Umbilical cord (tissue), 2 donors: ENCODE results near the gene NDUFB5. TPM values are rescaled to one million over a fixed set of nuclear protein-coding genes. Genes with fewer than 3 reads are reported as not detected.

Source experiments
- DNase-seq: peaks from one replicate; pipeline ENCODE4 v3.0.0-alpha.2; 2015; ENCODE audit warnings: low spot score
- total RNA-seq: library from RNA; depleted of rRNA; stranded (reverse); fragments of >200 nt; gene quantifications from one replicate; pipeline ENCODE4 v1.2.3, GENCODE V29; 2014; ENCODE audit warnings: low replicate concordance; ENCODE audit not compliant: insufficient read depth

Gene NDUFB5
- 76.1 TPM for total RNA-seq

GRCh38 chr3:179604321-179605078, at the start of gene NDUFB5, which contains the start of gene MRPL47:
TSS of gene NDUFB5 (plus strand) at chr3:179604794. CDS start at chr3:179604816, 22 bp downstream.
TSS of gene MRPL47 (minus strand) at chr3:179604638. CDS start at chr3:179604624, 14 bp downstream.
- peak; percentile 99 for DNase-seq

DNA sequence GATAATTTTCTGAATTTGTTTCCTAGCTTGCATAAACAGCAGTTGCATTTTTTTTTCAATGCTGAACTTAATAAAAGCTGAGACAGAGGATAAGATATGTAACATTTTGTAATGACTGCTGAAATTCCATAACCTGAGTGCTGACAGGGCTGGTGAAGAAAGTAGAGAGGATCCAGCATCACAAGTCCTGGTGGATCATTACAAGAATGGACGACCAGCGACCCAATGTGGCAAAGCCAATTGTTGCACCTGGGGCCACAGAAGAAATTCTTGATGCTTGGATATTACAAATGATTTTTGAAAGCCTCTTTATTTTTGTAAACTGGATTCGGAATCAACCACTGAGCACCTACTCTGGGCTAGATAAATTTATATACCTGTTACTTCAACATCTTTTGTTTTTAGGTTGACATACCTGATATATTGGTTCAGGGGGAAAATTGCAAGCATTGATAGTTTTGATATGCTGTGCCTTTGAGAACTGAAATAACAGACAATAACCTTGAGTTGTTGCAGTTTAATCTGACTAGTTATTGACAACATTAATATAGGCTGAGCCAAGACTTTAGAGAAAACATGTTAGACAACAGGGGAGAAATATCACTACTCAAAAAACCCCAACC, 45.7 kb upstream of the NDUFB5 start:
- peak; percentile 82 for DNase-seq

DNA sequence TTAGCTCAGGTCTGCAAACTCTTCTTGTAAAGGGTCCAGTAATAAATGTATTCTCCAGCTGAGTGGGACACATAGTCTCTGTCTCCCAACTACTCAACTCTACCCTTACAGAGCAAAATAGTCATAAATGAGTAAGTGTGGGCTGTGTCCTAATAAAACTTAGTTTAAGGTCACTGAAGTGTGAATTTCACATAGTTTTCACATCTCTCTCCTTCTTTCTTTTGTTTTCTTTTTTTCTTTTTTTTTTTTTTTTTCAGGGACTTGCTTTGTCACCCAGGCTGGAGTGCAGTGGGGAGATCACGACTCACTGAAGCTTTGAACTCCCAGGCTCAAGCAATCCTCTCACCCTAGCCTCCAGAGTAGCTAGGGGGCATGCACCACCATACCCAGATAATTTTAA, 43.8 kb upstream of the NDUFB5 start:
- DNase-seq = no peak

- DNase-seq = peak; percentile 100
These were observed 41.9 kb upstream of the NDUFB5 start, which contains the start of gene ACTL6A for GRCh38 chr3:179562591-179563270. TSS of gene ACTL6A (plus strand) at chr3:179562926. CDS start at chr3:179563093, 167 bp downstream.

DNA sequence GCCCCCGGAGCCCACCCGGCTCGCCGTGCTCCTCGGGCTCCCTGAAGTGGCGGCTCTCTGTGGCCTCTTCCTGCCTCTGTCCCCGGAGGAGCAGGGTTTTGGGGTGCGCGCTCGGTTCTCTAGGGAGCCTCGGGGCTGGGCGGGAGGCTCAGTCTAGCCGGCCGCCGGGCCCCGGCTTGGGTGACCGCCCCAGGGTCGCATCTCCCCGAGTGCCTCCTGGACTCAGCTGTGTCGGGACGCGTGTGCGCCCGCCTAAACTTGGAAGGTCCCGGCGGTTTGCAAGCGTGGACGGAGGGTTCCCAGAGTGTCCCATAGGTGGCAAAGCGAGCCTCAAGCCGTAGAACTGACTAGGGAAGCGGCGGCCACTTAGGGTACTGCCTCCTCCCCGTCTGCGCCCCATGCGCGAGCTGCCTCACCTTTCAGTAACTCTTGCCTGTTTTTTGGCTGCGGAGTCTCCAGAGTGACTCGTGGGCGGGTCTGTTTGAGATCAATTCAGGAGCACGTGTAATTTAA, 41.3 kb upstream of the NDUFB5 start:
- peak; percentile 62 for DNase-seq

DNA sequence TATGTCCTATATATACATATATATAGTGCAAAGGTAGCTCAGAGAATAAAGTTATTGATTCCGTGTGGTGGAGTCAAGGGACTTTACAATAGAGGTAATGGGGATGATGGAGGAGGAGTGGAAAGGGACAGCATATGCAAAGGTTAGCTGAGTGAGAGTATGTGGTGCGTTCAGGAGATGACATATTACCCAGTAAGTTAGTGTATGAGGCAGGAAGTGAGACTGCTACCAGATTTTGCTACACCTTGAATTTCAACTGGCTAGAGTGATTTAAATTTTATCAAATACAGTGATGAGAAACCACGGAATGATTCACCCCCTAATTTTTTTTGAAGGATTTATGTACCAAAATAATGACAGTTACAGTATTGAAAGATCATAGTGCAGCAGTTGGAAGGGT, 39.1 kb upstream of the NDUFB5 start:
- DNase-seq = no peak

DNA sequence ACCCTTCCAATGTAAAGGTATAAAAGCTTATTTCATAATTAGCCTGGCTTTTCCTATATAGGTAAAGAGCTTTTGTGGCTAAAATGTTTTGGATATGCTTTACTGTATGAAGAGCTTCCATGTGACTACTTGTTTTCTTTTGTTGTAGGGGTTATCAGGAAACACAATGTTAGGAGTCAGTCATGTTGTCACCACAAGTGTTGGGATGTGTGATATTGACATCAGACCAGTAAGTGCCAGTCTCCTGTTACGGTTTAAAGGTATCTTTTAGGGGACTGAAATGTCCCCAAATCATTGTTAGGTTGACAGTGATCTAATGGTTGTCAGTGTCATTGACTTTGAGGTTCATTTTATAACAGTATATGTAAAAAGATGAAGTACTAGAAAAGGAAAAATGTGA, 23.6 kb upstream of the NDUFB5 start:
- DNase-seq = no peak

DNA sequence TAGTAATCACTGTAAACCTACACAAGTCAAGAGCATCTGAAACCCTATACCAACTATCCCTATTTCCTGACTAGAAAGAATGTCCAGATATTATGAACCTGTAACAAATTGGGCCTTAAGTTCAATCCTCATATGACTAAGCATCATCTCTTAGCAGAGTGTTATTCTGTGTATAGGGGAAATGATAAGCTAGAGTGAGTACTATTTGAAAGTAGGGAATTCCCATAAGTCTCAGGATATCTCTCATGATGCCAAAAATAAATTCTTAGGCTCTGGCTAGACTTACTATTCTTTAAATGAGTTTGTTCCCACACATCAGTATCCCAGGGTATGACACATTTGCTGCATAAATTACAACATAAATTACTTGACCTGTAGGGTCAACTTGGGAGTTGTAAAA, 15.5 kb upstream of the NDUFB5 start:
- no peak for DNase-seq

- DNase-seq = no peak
These were observed 13.9 kb upstream of the NDUFB5 start for GRCh38 chr3:179590669-179591068.

- DNase-seq = no peak
These were observed 13.3 kb upstream of the NDUFB5 start for GRCh38 chr3:179591313-179591712.

- DNase-seq = no peak
These were observed 5.1 kb upstream of the NDUFB5 start for GRCh38 chr3:179599531-179599930.

GRCh38 chr3:179603321-179603720, 1.3 kb upstream of the NDUFB5 start:
- DNase-seq = no peak

DNA sequence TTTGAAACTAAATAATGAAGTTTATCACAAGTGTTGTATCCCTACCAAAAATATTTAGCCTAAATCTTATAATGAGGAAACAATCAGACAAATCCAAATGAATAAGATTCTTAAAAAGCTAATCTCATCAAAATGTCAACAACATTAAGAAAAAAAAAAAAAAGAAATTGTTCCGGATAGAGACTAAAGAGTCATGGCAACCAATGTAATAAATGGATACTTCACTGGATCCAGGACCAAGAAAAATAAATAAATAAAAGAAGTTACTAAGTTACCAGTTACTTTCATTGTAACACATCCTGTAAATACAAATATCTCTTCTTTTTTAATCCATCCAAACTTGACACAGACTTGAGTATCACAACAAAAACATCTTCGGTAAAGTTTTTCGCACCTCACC, 763 bp upstream of the NDUFB5 start:
- DNase-seq = no peak

DNA sequence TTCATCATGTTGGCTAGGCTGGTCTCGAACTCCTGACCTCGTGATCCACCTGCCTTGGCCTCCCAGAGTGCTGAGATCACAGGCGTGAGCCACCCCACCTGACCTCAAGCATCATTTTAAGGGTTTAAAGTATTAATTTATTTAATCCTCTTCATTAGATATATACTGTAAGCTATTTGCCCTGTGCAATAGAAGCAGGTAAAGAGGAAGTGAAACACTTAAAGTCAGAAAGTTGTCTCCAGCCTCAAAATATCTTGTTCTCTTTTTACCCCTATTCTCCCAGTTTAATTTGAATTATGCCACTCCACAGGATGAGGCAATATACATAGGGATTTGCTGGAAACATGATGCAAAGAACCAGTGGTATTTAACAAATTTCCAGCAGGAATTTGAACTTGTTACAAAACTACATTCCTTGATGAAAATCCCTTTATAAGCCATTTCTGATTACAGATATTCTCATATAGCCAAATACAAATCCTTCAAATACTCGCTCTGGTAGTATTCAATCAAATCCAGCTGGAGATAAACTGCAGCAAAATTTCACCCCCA, 2.0 kb downstream of the NDUFB5 start:
- DNase-seq = no peak

DNA sequence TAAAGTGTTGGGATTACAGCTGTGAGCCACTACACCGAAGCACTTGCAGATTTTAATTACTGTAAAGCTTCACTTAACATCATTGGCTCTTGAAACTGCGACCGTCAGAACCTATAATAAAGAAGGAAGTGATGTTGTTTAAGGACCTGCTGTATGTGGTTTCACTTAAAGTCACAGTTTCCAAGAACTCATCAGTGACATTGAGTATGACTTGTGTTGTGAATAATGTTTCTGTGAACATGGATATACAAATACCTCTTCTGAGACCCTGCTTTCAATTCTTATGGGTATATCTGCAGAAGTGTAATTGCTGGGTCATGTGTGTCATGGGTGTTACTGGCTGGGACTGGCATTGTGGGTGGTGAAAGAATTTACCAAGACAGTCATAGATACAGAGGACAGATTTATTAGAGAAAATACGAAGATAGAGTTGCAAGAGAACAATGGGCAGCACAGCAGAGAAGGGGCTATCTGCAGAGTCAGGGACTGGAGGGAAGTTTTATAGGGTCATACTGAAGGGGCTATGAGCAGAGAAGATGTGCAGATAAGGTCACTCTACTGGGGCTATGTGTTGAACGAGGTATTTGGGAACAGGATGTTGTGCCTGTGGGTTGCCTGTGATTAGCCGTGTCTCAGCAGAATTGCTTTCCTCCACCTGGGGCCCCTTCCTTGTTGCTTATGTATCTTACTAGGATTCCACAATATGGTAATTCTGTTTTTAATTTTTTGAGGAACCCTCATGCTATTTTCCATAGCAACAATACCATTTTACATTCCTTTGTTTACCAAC, 4.5 kb downstream of the NDUFB5 start:
- DNase-seq = no peak

GRCh38 chr3:179610066-179610465, 5.5 kb downstream of the NDUFB5 start:
- DNase-seq = no peak

GRCh38 chr3:179613807-179614206, 9.2 kb downstream of the NDUFB5 start:
- DNase-seq = peak; percentile 25

DNA sequence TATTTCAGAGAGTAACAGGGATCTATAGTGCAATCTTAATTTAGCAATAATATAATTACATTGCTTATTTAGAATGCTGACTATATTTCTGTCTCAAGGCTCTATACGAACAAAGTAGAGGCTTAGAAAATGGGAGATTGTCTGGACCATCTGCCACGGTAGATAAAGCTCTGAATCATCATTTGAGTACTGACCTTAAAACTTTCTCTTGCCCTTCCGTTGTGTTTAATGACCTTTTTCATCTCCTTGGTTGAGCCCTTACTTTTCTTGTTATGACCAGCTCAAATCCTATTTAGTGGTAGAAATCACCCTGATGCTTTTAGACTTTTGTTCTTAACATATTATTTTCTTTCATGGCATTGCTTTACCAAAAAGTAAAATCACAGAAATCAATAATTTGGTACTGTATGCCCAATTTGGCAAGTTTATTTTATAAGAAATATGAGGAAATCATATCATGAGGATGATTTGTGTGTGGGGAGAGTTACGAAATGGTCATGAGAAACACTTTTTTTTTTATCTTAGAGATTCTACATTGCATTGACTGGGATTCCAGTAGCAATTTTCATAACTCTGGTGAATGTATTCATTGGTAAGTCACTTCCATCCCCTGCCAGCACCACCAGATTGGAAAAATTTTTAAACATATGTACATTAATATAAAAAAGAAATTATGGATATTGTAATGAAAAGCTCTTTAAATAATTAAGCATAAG, 11.0 kb downstream of the NDUFB5 start:
- no peak for DNase-seq

DNA sequence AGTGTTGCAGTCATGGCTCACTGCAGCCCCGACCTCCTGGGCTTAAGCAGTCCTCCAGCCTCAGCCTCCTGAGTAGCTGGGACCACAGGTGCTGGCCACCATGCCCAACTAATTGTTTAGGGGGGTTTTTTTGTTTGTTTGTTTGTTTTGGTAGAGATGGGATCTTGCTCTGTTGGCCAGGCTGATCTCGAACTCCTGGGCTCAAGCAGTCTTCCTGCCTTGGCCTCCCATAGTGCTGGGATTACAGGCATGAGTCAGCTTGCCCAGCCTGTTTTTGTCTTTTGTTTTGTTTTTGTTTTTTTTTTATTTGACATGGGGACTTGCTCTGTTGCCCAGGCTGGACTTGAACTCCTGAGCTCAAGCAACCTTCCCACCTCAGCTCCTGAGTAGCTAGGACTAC, 17.4 kb downstream of the NDUFB5 start:
- DNase-seq = no peak

DNA sequence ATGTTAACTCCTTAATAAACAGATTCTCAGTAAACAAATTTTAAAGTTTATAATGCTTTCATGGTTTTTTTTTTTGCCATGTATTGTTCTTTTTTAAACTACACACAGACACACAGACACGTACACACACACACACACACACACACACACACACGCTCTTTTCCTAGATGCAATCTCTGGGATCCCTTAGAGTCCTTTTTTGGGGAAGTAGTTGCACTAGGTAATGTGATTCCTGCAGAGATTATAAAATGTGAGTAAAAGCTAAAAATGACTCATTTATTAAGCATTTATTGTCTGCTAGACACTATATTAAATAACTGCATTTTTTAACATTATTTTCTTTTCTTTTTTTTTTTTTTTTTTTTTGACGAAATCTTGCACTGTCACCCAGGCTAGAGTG, 19.9 kb downstream of the NDUFB5 start:
- no peak for DNase-seq
